ENCODE results near the gene CADM1. TPM values are rescaled to one million over a fixed set of nuclear protein-coding genes. Genes with fewer than 3 reads are reported as not detected.

The CADM1 gene
- total RNA-seq, 1 donor from 2014 or later: 20.3 TPM

DNA sequence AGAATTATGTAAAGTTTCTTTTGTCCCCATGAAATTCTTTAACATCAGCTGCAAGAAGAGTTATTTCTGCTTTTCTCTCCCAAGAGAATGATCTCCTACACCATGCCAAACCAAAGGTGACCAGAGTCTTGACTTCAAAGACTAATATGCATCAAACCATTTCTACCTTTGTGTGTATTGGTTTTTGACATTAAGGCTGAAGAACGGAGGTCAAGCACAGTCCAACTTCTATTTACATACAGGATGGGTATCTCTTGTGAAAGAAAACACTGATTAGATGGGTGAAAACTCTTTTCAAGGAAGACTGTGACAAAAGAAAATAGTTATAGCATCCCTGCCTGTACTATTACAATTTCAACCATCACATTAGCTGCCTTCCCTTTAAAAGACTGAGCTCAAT is 256.3 kb downstream of the CADM1 start:
- DNase-seq (ENCODE audit: low spot score): no peak

GRCh38 chr11:115247361-115247760 is 256.9 kb downstream of the CADM1 start:
- no peak for DNase-seq (ENCODE audit: low spot score)

DNA sequence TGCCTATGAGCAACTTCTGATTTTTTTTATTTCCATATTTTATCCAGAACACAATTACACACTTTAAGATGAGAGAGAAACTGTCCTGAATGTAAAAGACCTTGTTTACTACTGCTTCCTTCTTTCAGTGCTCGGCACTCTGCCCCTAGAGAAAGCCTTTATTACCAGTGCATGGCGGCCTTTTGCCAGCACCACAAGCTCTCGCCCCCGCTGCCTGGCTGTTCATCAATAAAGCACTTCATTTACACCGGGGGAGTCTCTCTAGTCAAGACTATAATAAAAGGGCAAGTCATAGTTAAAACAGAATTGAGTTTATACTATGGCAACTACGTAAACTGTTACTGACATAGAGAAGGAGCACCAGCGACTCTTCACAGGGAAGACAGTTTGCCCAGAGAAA is 259.5 kb downstream of the CADM1 start:
- DNase-seq (ENCODE audit: low spot score): no peak

- no peak for DNase-seq (ENCODE audit: low spot score)
These were observed 259.9 kb downstream of the CADM1 start for GRCh38 chr11:115244296-115244695.

- no peak for DNase-seq (ENCODE audit: low spot score)
These were observed 261.2 kb downstream of the CADM1 start for GRCh38 chr11:115242982-115243381.

DNA sequence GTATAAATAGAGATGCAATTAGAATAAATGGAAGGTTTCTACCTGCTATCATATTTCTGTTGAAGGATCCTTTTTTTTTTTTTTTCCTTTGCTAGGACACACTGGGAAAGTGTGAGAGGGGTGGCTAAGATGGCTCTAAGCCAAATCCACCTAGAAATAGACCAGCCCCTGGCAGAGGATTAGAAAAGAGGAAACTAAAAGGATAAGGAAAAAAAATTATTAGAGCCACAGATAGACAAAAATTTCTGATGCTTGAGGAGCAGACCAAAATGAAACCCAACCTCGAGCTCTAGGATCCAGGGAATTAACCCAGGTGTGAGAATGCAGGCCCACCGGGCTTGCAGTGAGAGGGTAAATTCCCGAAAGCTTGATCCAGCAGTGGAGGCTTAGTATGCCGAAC is 262.3 kb downstream of the CADM1 start:
- no peak for DNase-seq (ENCODE audit: low spot score)

GRCh38 chr11:115238791-115239190 is 265.4 kb downstream of the CADM1 start:
- no peak for DNase-seq (ENCODE audit: low spot score)

GRCh38 chr11:115238086-115238485 is 266.1 kb downstream of the CADM1 start:
- no peak for DNase-seq (ENCODE audit: low spot score)

GRCh38 chr11:115237578-115237977 is 266.6 kb downstream of the CADM1 start:
- DNase-seq (ENCODE audit: low spot score): no peak

- DNase-seq (ENCODE audit: low spot score): no peak
These were observed 269.4 kb downstream of the CADM1 start for GRCh38 chr11:115234794-115235193.

DNA sequence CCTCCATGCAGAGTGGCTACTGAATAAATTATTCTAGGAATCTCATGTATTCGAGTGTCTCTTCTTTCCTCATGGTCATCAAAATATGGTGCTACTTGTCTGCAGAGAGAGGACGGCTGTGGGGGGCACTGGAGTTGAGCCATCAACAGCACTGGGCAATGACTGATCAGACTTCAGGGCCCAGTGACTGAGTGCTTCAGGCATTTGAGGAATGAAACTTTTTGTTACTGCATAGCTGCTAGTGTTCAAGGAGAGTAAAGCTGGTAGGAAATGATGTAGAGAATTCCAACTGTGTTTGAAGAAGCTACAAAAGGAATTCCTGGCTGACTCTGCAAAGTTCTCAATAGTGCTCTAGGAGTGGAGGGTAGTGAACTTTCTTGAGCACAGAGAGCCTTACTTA is 277.7 kb downstream of the CADM1 start:
- DNase-seq (ENCODE audit: low spot score): no peak

- no peak for DNase-seq (ENCODE audit: low spot score)
These were observed 279.7 kb downstream of the CADM1 start for GRCh38 chr11:115224551-115224950.

- DNase-seq (ENCODE audit: low spot score): no peak
These were observed 281.2 kb downstream of the CADM1 start for GRCh38 chr11:115222863-115223530.

- no peak for DNase-seq (ENCODE audit: low spot score)
These were observed 281.9 kb downstream of the CADM1 start for GRCh38 chr11:115222218-115222862.

GRCh38 chr11:115221461-115222069 is 282.6 kb downstream of the CADM1 start:
- DNase-seq (ENCODE audit: low spot score): no peak

DNA sequence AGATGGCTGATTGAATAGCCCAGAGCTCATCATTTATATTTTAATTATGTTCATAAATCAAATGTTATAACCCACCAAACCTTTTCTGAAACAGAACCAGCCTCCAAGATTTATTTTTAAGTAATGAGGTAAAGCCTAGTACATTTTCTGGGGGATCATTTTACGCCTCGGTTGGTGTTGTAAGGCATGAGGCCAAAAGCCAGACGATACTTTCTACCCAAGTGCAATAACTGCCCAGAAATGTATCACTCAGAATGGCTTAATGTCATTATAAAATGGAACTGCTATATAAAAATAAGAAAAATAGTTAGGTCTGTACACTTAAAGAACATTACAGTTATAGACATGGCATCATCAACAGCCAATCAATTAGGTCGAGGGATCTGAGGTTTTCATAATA is 283.3 kb downstream of the CADM1 start:
- DNase-seq (ENCODE audit: low spot score): no peak

- no peak for DNase-seq (ENCODE audit: low spot score)
These were observed 283.8 kb downstream of the CADM1 start for GRCh38 chr11:115220423-115220822.

- no peak for DNase-seq (ENCODE audit: low spot score)
These were observed 284.8 kb downstream of the CADM1 start for GRCh38 chr11:115219376-115219775.

GRCh38 chr11:115217726-115218311 is 286.4 kb downstream of the CADM1 start:
- DNase-seq (ENCODE audit: low spot score): no peak

- no peak for DNase-seq (ENCODE audit: low spot score)
These were observed 288.3 kb downstream of the CADM1 start for GRCh38 chr11:115215694-115216617.

GRCh38 chr11:115214644-115215234 is 289.5 kb downstream of the CADM1 start:
- DNase-seq (ENCODE audit: low spot score): no peak

Measured in mucosa of gallbladder (tissue), 1 donor.